OCI-LY3 (cell line): ENCODE measurements around the gene PCGF6.

Experiments used
- EZH2phosphoT487 ChIP-seq: fragments of 200-600 bp; shearing (Covaris generic); IDR thresholded peaks from 2 replicates; pipeline ENCODE4 v1.6.1; 2018; ENCODE audit warnings: antibody characterized with exemption, mixed run types, low read depth
- TF ChIP-seq, protein P1 (sequence below): fragments of 200-600, 300-600 bp; sonication (generic); IDR thresholded peaks from 2 replicates; pipeline ENCODE4 v1.5.1; 2014; ENCODE audit warnings: antibody characterized with exemption, low read length, low read depth

GRCh38 chr10:103262229-103262628 lies 88.7 kb downstream of the PCGF6 start:
- TF ChIP-seq, protein P1, sequence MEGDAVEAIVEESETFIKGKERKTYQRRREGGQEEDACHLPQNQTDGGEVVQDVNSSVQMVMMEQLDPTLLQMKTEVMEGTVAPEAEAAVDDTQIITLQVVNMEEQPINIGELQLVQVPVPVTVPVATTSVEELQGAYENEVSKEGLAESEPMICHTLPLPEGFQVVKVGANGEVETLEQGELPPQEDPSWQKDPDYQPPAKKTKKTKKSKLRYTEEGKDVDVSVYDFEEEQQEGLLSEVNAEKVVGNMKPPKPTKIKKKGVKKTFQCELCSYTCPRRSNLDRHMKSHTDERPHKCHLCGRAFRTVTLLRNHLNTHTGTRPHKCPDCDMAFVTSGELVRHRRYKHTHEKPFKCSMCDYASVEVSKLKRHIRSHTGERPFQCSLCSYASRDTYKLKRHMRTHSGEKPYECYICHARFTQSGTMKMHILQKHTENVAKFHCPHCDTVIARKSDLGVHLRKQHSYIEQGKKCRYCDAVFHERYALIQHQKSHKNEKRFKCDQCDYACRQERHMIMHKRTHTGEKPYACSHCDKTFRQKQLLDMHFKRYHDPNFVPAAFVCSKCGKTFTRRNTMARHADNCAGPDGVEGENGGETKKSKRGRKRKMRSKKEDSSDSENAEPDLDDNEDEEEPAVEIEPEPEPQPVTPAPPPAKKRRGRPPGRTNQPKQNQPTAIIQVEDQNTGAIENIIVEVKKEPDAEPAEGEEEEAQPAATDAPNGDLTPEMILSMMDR = no peak
- no peak for TF ChIP-seq EZH2phosphoT487
